ENCODE measurements around the gene PCDHA12. TPM values are rescaled to one million over a fixed set of nuclear protein-coding genes. Genes with fewer than 3 reads are reported as not detected.

Gene PCDHA12
- total and polyA plus RNA-seq, 4 donors, result 0.01 to 0.08 TPM; not detected in 2

- no peaks in the 10 kb centered on the region for H3K36me3 ChIP-seq (ENCODE audit: control insufficient read depth in 4 of 4, insufficient read depth in 3 of 4, low read depth in 1 of 4, low read length in 3 of 4)
- 44% methylated on average over 37 of the region's 37 CpGs for WGBS
- peaks cover 8 to 30% (median 17%) of the 10 kb centered on the region in 4 donors for H3K9me3 ChIP-seq (ENCODE audit: control insufficient read depth in 4 of 4, low read length in 3 of 4)
- no peak overlapping the region for H3K9ac ChIP-seq (ENCODE audit: low read depth in 1 of 2, low read length in 2 of 2)
- peaks cover 0 to 2% (median 0%) of the 10 kb centered on the region in 4 donors for H3K4me1 ChIP-seq (ENCODE audit: control insufficient read depth in 4 of 4, insufficient read depth in 4 of 4, low read length in 3 of 4)
- H3K27me3 ChIP-seq (ENCODE audit: control insufficient read depth in 4 of 4, insufficient read depth in 4 of 4, low read length in 3 of 4), result peaks cover 0 to 12% (median 3%) of the 10 kb centered on the region in 4 donors
- H3K27ac ChIP-seq (ENCODE audit: low read depth in 1 of 2, low read length in 2 of 2), result no peak overlapping the region
- no peak for DNase-seq (ENCODE audit: low spot score)
- peak overlapping the region in 1 of 3 donors; percentile 17 for H3K4me3 ChIP-seq (ENCODE audit: low read depth in 1 of 3, low read length in 3 of 3)
- TF ChIP-seq NR2F2 (IDR thresholded peaks at IDR 0.05) (no peak), SP1 (IDR thresholded peaks at IDR 0.05) (no peak), MAX (IDR thresholded peaks at IDR 0.05) (no peak), FOXA2 (IDR thresholded peaks at IDR 0.05) (no peak), JUND (IDR thresholded peaks at IDR 0.05) (no peak), EGR1 (IDR thresholded peaks at IDR 0.05; ENCODE audit: low read depth in 2 of 2) (no peak), TAF1 (conservative IDR thresholded peaks at IDR 0.05) (no peak), ATF3 (IDR thresholded peaks at IDR 0.05) (no peak), RAD21 (IDR thresholded peaks at IDR 0.05) (no peak), REST (IDR thresholded peaks at IDR 0.05) (no peak), HNF4G (IDR thresholded peaks at IDR 0.05) (no peak), RXRA (IDR thresholded peaks at IDR 0.05) (no peak), CTCF (IDR thresholded peaks at IDR 0.05; ENCODE audit: low read depth, low read length, missing input control) (no peak), ZBTB33 (IDR thresholded peaks at IDR 0.05) (no peak), YY1 (IDR thresholded peaks at IDR 0.05) (no peak), HNF4A (conservative IDR thresholded peaks at IDR 0.05) (no peak), GABPA (IDR thresholded peaks at IDR 0.05 in 1 of 2, conservative IDR thresholded peaks at IDR 0.05 in 1 of 2) (no peak), FOXA1 (IDR thresholded peaks at IDR 0.05) (no peak)
Observed at GRCh38 chr5:140877262-140877581, 2.1 kb downstream of the PCDHA12 start.

Measured in liver (tissue), 9 donors.